Measurements from ENCODE around the gene PGBD1.

DNA sequence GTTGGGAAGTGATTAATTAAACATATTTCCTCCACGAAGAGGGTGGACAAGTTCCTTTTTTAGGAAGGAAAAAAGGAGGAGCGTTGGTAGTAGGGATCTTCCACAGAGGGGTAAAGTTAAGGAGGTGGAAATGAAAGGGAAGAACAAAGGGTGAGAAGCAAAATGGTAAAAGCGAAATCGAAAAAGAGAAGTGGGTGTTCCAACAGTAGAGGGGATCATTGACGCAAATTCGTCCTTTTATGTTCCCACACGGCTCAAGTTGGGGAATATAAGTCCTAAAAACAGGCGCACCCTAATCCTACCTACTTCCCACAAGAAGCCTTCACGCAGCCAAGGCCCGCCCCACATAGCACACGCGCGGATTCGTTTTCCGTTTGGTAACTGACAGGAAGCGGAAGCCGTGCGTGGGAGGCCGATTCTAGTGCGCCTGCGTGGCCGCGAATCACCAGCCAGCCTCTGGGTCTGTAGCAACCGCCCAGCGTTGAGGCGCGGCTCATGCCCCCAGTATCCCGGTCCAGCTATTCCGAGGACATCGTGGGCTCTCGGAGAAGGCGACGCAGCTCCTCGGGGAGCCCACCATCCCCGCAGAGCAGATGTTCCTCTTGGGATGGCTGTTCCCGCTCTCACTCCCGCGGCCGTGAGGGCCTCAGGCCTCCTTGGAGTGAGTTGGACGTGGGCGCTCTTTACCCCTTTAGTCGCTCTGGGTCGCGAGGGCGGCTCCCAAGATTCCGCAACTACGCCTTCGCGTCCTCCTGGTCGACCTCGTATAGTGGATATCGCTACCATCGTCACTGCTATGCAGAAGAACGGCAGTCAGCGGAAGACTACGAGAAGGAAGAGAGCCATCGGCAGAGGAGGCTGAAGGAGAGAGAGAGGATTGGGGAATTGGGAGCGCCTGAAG is 22.2 kb upstream of the PGBD1 start, which contains the start of gene NKAPL:
- TF ChIP-seq, protein P1, sequence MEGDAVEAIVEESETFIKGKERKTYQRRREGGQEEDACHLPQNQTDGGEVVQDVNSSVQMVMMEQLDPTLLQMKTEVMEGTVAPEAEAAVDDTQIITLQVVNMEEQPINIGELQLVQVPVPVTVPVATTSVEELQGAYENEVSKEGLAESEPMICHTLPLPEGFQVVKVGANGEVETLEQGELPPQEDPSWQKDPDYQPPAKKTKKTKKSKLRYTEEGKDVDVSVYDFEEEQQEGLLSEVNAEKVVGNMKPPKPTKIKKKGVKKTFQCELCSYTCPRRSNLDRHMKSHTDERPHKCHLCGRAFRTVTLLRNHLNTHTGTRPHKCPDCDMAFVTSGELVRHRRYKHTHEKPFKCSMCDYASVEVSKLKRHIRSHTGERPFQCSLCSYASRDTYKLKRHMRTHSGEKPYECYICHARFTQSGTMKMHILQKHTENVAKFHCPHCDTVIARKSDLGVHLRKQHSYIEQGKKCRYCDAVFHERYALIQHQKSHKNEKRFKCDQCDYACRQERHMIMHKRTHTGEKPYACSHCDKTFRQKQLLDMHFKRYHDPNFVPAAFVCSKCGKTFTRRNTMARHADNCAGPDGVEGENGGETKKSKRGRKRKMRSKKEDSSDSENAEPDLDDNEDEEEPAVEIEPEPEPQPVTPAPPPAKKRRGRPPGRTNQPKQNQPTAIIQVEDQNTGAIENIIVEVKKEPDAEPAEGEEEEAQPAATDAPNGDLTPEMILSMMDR (IDR thresholded peaks at IDR 0.05) = no peak
- TF ChIP-seq FOXM1 (IDR thresholded peaks at IDR 0.05; ENCODE audit: low read depth) = no peak
- TF ChIP-seq, protein P2, sequence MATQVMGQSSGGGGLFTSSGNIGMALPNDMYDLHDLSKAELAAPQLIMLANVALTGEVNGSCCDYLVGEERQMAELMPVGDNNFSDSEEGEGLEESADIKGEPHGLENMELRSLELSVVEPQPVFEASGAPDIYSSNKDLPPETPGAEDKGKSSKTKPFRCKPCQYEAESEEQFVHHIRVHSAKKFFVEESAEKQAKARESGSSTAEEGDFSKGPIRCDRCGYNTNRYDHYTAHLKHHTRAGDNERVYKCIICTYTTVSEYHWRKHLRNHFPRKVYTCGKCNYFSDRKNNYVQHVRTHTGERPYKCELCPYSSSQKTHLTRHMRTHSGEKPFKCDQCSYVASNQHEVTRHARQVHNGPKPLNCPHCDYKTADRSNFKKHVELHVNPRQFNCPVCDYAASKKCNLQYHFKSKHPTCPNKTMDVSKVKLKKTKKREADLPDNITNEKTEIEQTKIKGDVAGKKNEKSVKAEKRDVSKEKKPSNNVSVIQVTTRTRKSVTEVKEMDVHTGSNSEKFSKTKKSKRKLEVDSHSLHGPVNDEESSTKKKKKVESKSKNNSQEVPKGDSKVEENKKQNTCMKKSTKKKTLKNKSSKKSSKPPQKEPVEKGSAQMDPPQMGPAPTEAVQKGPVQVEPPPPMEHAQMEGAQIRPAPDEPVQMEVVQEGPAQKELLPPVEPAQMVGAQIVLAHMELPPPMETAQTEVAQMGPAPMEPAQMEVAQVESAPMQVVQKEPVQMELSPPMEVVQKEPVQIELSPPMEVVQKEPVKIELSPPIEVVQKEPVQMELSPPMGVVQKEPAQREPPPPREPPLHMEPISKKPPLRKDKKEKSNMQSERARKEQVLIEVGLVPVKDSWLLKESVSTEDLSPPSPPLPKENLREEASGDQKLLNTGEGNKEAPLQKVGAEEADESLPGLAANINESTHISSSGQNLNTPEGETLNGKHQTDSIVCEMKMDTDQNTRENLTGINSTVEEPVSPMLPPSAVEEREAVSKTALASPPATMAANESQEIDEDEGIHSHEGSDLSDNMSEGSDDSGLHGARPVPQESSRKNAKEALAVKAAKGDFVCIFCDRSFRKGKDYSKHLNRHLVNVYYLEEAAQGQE (IDR thresholded peaks at IDR 0.05; ENCODE audit: low read depth, low read length) = no peak
- no peak for TF ChIP-seq MXI1 (IDR thresholded peaks at IDR 0.05; ENCODE audit: low read depth, low read length)
